HG03354 (cell line): ENCODE measurements around the gene KRTAP10-7.
"Not testable (repeated sequence)": the region's sequence is repeated elsewhere in the genome, so short reads cannot be mapped to it uniquely, and the experiment has no call there.

Experiments used
- ATAC-seq: cut with Tn5 transposase; IDR thresholded peaks from one replicate; pipeline ENCODE4 v1.9.1; 2021; ENCODE audit warnings: mild to moderate bottlenecking; ENCODE audit not compliant: unreplicated experiment, poor library complexity, severe bottlenecking

KRTAP10-7 gene

GRCh38 chr21:44600118-44600978, at the start of gene KRTAP10-7:
Gene KRTAP10-7, plus strand, starts transcription at chr21:44600597. Its CDS starts 25 bp downstream, at chr21:44600622.
- not testable (repeated sequence) for ATAC-seq

- no peak for ATAC-seq
Measured at GRCh38 chr21:44550807-44551206, 49.6 kb upstream of the KRTAP10-7 start.

- no peak for ATAC-seq
Measured at GRCh38 chr21:44551340-44551961, 48.9 kb upstream of the KRTAP10-7 start, which contains the start of gene KRTAP10-2. Gene KRTAP10-2, minus strand, starts transcription at chr21:44551505. Its CDS starts 47 bp downstream, at chr21:44551458.

GRCh38 chr21:44552136-44552535, 48.3 kb upstream of the KRTAP10-7 start:
- ATAC-seq, result no peak

GRCh38 chr21:44552681-44553080, 47.7 kb upstream of the KRTAP10-7 start:
- no peak for ATAC-seq

GRCh38 chr21:44555200-44555875, 45.1 kb upstream of the KRTAP10-7 start:
- no peak for ATAC-seq

GRCh38 chr21:44556879-44557278, 43.5 kb upstream of the KRTAP10-7 start:
- ATAC-seq, result no peak

GRCh38 chr21:44557491-44558328, 42.7 kb upstream of the KRTAP10-7 start:
- ATAC-seq, result no peak

GRCh38 chr21:44558329-44558675, 42.1 kb upstream of the KRTAP10-7 start:
- ATAC-seq, result not testable (repeated sequence)

GRCh38 chr21:44558695-44559094, 41.7 kb upstream of the KRTAP10-7 start, which contains the start of gene KRTAP10-3:
Gene KRTAP10-3, minus strand, starts transcription at chr21:44558795. Its CDS starts 80 bp downstream, at chr21:44558715.
- ATAC-seq, result no peak

- no peak for ATAC-seq
Measured at GRCh38 chr21:44564099-44564498, 36.3 kb upstream of the KRTAP10-7 start.

GRCh38 chr21:44564886-44565598, 35.4 kb upstream of the KRTAP10-7 start:
- ATAC-seq, result no peak

- no peak for ATAC-seq
Measured at GRCh38 chr21:44566403-44566802, 34.0 kb upstream of the KRTAP10-7 start.

GRCh38 chr21:44567481-44568171, 32.8 kb upstream of the KRTAP10-7 start:
- no peak for ATAC-seq

GRCh38 chr21:44568261-44568660, 32.1 kb upstream of the KRTAP10-7 start:
- ATAC-seq, result no peak

GRCh38 chr21:44568667-44569556, 31.5 kb upstream of the KRTAP10-7 start:
- ATAC-seq, result no peak

- no peak for ATAC-seq
Measured at GRCh38 chr21:44569861-44570517, 30.4 kb upstream of the KRTAP10-7 start.
